C1 segment of cervical spinal cord (tissue), 14 donors: Measurements from ENCODE around the gene ARHGEF25.

Experiments
- DNase-seq, 14 donors: peaks; one replicate each; lab custom pipeline; 2025; lab: John Stamatoyannopoulos, UW

The ARHGEF25 gene

GRCh38 chr12:57621497-57622292 lies 10.5 kb downstream of the ARHGEF25 start:
- peak in 9 of 14 donors; percentile 6 to 49 (median 25) for DNase-seq

GRCh38 chr12:57622293-57623245 lies 11.3 kb downstream of the ARHGEF25 start:
- no peak for DNase-seq

- no peak for DNase-seq
These were observed 12.2 kb downstream of the ARHGEF25 start for GRCh38 chr12:57623385-57623784.

GRCh38 chr12:57623811-57624390 lies 12.7 kb downstream of the ARHGEF25 start:
- DNase-seq, result no peak

GRCh38 chr12:57624441-57625220 lies 13.4 kb downstream of the ARHGEF25 start:
- DNase-seq, result no peak

- no peak for DNase-seq
These were observed 14.2 kb downstream of the ARHGEF25 start for GRCh38 chr12:57625261-57626032.

- no peak for DNase-seq
These were observed 15.1 kb downstream of the ARHGEF25 start for GRCh38 chr12:57626111-57626920.

- no peak for DNase-seq
These were observed 15.7 kb downstream of the ARHGEF25 start for GRCh38 chr12:57626921-57627445.

GRCh38 chr12:57627501-57628279 lies 16.5 kb downstream of the ARHGEF25 start:
- no peak for DNase-seq

GRCh38 chr12:57628280-57629191 lies 17.3 kb downstream of the ARHGEF25 start:
- no peak for DNase-seq

- DNase-seq, result peak in 9 of 14 donors; percentile 18 to 67 (median 45)
These were observed 18.7 kb downstream of the ARHGEF25 start for GRCh38 chr12:57629897-57630471.

- no peak for DNase-seq
These were observed 19.7 kb downstream of the ARHGEF25 start for GRCh38 chr12:57630891-57631433.

GRCh38 chr12:57631566-57632072 lies 20.4 kb downstream of the ARHGEF25 start:
- DNase-seq, result no peak

GRCh38 chr12:57632073-57632957 lies 21.1 kb downstream of the ARHGEF25 start:
- peak in 1 of 14 donors; percentile 72 for DNase-seq
